ENCODE results near the gene CREB5.

CREB5 gene

DNA sequence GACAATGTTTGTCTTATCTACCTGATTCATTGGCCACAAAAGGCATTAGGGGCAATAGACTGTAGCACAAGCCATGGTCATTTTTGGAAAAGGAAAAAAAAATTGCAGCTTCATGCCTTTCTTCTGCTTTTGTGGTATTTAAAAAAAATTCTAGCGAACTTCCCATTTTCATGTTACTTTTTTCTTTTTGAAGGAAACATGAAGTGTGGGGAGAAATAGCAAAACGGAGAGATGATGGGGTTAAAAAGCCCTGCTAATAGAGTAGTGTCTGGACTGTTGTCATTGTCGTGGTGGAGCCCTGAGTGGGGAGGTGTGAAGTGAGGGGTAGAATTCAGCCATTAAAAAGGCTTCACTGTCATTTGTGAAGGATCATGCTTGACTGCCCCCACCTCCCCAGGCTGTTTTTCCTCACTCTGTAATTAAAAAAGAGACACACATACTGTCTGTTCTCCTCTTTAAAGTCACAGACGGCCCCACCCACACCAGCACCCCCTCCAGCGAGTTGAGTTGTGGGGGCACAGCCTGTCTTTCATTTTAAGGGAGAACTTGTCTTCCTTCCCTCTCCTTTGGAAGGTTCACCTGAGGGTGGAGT lies 272.4 kb downstream of the CREB5 start:
- H3K4me3 ChIP-seq (ENCODE audit: low read depth, low read length): no peak overlapping the region
- H3K9me3 ChIP-seq (ENCODE audit: control insufficient read depth, insufficient read depth, low read depth, low read length): no peaks in the 10 kb centered on the region
- peak overlapping the region; percentile 39 for H3K9ac ChIP-seq (ENCODE audit: low read length)
- no peaks in the 10 kb centered on the region for H3K36me3 ChIP-seq (ENCODE audit: control insufficient read depth, insufficient read depth, low read length)
- H3K27ac ChIP-seq (ENCODE audit: low read depth, low read length): peak overlapping the region; percentile 3; the same call in 1 of the 2 replicates
- H3K4me1 ChIP-seq (ENCODE audit: control insufficient read depth, insufficient read depth, low read length): peaks cover 33% of the 10 kb centered on the region
- no peaks in the 10 kb centered on the region for H3K27me3 ChIP-seq (ENCODE audit: control insufficient read depth, insufficient read depth, low read length)

DNA sequence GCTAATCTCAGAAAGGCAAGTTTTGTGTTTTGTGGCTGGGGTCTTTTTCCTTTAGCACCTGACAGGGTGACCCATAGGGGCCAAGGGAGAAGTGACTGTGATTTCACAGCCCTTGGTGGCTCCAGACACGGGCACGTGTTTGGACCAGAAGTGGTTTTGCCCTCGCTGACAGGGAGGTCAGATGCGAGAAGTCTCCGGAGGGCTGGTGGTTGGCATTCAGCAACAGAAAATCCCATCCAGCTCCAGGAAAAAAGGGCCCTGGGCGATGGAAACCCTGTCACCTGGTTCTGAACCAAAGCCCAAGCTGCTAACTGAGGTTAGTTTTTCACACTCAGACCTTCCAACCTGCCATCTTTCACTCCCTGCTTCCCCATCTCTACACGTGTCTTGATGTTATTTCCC lies 272.9 kb downstream of the CREB5 start:
- H3K4me1 ChIP-seq (ENCODE audit: control insufficient read depth, insufficient read depth, low read length): peaks cover 33% of the 10 kb centered on the region
- no peaks in the 10 kb centered on the region for H3K36me3 ChIP-seq (ENCODE audit: control insufficient read depth, insufficient read depth, low read length)
- peak overlapping the region; percentile 39 for H3K9ac ChIP-seq (ENCODE audit: low read length)
- peak overlapping the region; percentile 3; the same call in 1 of the 2 replicates for H3K27ac ChIP-seq (ENCODE audit: low read depth, low read length)
- H3K9me3 ChIP-seq (ENCODE audit: control insufficient read depth, insufficient read depth, low read depth, low read length): no peaks in the 10 kb centered on the region
- H3K4me3 ChIP-seq (ENCODE audit: low read depth, low read length): peak overlapping the region; percentile 57; the same call in 1 of the 2 replicates
- no peaks in the 10 kb centered on the region for H3K27me3 ChIP-seq (ENCODE audit: control insufficient read depth, insufficient read depth, low read length)

DNA sequence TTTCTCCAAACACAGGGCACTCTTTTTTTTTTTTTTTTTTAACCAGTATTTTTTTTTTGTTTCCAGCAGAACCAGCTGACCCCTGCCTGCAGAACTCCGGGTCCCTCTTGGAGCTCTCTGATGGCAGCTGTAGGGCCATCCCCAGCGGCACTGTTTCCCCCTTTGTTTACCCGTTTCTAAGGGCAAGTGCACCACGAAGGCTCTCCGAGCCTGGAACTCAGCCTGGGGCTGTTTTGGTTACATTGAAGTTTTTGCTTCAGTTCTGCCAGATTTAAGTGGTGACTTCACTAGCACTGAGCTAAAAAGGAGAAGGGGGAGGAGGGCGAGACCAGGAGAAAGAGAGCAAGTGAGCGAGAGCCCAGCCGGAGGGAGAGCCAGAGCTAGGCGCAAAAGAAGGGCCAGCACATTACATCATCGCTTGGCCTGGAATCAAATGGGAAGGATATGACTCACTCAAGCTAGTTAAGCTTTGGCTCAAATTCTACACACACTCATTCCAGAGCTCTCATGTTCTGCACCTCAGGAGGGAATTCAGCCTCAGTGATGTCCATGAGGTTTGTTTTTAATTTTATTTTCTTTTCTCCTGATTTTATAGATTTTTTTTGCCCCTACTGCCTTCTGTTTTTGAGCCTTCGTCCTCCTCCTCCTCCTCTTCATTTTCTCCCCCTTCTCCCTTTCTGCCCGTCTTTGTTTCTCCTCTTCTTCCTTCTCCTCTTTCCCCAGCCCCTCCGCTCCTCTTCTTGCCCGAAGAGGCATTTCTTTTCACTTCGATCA lies 273.5 kb downstream of the CREB5 start:
- no peaks in the 10 kb centered on the region for H3K36me3 ChIP-seq (ENCODE audit: control insufficient read depth, insufficient read depth, low read length)
- H3K9ac ChIP-seq (ENCODE audit: low read length): peak overlapping the region; percentile 82
- peak overlapping the region; percentile 94 for H3K27ac ChIP-seq (ENCODE audit: low read depth, low read length)
- H3K4me1 ChIP-seq (ENCODE audit: control insufficient read depth, insufficient read depth, low read length): peaks cover 33% of the 10 kb centered on the region
- H3K27me3 ChIP-seq (ENCODE audit: control insufficient read depth, insufficient read depth, low read length): no peaks in the 10 kb centered on the region
- peak overlapping the region; percentile 57 for H3K4me3 ChIP-seq (ENCODE audit: low read depth, low read length)
- H3K9me3 ChIP-seq (ENCODE audit: control insufficient read depth, insufficient read depth, low read depth, low read length): no peaks in the 10 kb centered on the region

DNA sequence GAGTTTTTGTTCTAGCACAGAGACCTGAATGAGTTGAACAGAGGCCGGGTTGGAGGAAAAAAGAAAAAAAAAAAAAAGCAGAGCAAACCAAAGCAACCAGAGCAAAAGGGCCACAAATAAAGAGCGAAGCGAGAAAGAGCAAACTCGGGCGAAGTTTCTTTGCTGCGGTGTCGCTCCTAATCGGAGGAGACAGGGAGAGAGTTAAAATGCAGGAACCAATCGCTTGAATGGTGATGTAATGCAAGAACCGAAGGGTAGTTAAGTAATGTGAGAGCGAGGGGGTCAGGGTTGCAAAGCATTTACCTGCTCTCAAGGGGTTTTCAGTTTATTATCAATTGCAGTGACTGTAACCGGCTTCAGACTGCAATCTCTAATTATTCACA lies 274.1 kb downstream of the CREB5 start:
- no peaks in the 10 kb centered on the region for H3K27me3 ChIP-seq (ENCODE audit: control insufficient read depth, insufficient read depth, low read length)
- no peaks in the 10 kb centered on the region for H3K36me3 ChIP-seq (ENCODE audit: control insufficient read depth, insufficient read depth, low read length)
- no peaks in the 10 kb centered on the region for H3K9me3 ChIP-seq (ENCODE audit: control insufficient read depth, insufficient read depth, low read depth, low read length)
- peak overlapping the region; percentile 82 for H3K9ac ChIP-seq (ENCODE audit: low read length)
- H3K4me1 ChIP-seq (ENCODE audit: control insufficient read depth, insufficient read depth, low read length): peaks cover 33% of the 10 kb centered on the region
- peak overlapping the region; percentile 57 for H3K4me3 ChIP-seq (ENCODE audit: low read depth, low read length)
- H3K27ac ChIP-seq (ENCODE audit: low read depth, low read length): peak overlapping the region; percentile 94

DNA sequence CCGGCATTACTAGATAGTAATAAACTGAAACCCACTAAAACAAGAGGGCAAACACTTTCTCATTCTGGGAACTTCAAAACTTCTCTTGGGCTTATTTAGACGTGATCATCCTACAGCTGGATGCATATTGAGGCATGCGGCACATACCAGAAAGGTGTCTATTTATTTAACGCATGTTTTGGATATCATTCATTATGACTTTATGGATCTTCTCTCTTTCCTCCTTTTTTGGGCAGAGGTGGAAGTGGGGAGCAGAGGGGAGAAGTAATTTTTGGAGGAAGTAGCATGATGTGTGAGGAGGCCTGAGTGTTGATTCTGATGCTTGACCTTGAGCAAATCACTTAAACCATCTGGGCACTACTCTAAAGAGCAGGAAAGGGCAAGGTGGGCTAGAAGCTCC lies 275.2 kb downstream of the CREB5 start:
- Histone ChIP-seq H3K4me1 (ENCODE audit: control insufficient read depth, insufficient read depth, low read length) (peaks cover 29% of the 10 kb centered on the region), H3K9me3 (ENCODE audit: control insufficient read depth, insufficient read depth, low read depth, low read length) (no peaks in the 10 kb centered on the region), H3K27me3 (ENCODE audit: control insufficient read depth, insufficient read depth, low read length) (no peaks in the 10 kb centered on the region), H3K9ac (ENCODE audit: low read length) (no peak overlapping the region), H3K4me3 (ENCODE audit: low read depth, low read length) (peak overlapping the region; percentile 57), H3K36me3 (ENCODE audit: control insufficient read depth, insufficient read depth, low read length) (no peaks in the 10 kb centered on the region), H3K27ac (ENCODE audit: low read depth, low read length) (no peak overlapping the region)

DNA sequence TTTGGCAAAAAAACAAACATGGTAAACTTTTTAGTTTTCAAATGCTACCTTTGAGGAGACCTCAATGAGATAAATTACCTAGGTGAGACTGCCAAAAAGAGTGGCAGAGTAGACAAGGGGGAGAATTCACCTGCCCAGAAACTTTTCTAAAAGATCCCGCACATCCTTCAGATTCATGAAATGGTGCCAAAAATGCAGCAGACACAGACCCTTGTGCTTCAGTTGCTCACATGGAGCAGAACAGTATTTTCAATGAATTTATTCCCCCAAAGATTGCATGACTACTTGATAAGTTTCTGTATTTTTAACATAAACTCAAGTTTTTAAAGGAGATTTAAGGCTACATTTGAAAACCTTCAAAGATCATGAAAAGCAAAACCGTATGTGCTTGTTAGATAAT lies 275.9 kb downstream of the CREB5 start:
- peaks cover 25% of the 10 kb centered on the region for H3K4me1 ChIP-seq (ENCODE audit: control insufficient read depth, insufficient read depth, low read length)
- no peak overlapping the region for H3K27ac ChIP-seq (ENCODE audit: low read depth, low read length)
- H3K4me3 ChIP-seq (ENCODE audit: low read depth, low read length): no peak overlapping the region
- no peaks in the 10 kb centered on the region for H3K36me3 ChIP-seq (ENCODE audit: control insufficient read depth, insufficient read depth, low read length)
- no peak overlapping the region for H3K9ac ChIP-seq (ENCODE audit: low read length)
- no peaks in the 10 kb centered on the region for H3K9me3 ChIP-seq (ENCODE audit: control insufficient read depth, insufficient read depth, low read depth, low read length)
- H3K27me3 ChIP-seq (ENCODE audit: control insufficient read depth, insufficient read depth, low read length): no peaks in the 10 kb centered on the region

DNA sequence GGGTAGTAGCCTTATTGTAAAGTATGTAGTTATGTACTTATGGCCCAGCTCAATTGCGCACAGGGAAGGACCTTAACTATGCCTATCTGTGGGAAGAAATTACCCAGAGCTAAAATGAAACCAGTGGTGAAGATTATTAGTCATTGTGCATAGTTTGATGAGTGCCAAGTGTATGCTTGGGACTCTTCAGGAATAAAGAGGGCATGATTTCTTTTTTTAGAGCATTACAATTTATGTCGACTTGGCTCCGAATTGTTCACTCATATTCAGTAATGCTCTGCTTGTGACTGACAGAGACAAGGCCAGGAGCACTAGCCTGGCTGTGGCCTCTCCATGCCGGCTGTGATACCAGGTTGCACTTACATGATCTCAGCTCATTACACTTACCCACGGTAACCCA lies 276.3 kb downstream of the CREB5 start:
- H3K9me3 ChIP-seq (ENCODE audit: control insufficient read depth, insufficient read depth, low read depth, low read length): no peaks in the 10 kb centered on the region
- H3K4me3 ChIP-seq (ENCODE audit: low read depth, low read length): no peak overlapping the region
- H3K36me3 ChIP-seq (ENCODE audit: control insufficient read depth, insufficient read depth, low read length): no peaks in the 10 kb centered on the region
- peaks cover 25% of the 10 kb centered on the region for H3K4me1 ChIP-seq (ENCODE audit: control insufficient read depth, insufficient read depth, low read length)
- H3K27me3 ChIP-seq (ENCODE audit: control insufficient read depth, insufficient read depth, low read length): no peaks in the 10 kb centered on the region
- no peak overlapping the region for H3K9ac ChIP-seq (ENCODE audit: low read length)
- H3K27ac ChIP-seq (ENCODE audit: low read depth, low read length): no peak overlapping the region

DNA sequence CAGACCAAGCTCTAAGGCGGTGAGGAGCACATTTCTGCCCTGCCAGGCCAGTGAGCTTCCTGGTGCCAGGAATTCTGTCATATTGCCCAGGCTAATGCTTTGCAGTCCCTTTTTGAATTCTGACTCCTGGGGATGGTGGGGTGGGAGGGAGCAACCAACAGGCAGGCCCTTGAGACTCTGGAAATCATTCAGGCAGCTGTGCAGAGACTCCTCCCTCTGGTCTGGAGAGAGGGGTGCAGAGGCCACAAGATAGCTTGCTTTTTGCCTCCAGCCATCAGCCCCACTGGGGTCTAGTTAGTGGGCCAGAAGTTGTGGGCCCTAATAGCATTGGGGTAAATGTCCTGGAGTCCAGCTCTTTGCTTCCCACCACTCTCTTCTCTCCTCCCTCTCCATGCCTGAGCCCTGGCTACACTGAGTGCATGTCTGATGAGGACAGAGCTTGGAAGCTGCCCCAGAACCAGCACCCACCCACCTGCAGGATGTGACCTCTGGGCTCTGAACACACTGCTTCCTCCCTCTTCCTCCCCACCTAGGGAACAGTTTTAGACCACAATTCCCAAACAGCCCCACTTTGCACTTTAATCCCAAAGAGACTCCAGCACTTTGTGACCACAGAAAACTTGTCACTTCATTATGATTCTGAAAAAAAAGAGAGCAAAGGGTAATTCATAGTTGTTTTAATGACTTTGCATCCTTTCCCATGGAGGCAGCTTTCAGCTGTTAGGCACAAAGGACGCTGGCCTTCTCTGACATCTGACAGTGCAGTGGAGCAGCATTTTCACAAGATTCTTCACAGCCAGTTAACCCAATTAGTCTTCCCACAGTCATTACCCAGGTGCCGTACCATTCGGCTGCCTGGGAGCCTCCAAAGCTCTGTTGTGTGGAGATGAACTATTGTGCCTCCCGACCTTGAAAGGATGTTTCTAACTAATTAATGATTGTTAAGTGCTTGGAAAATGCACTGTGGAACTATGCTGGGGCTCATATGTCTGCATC lies 283.3 kb downstream of the CREB5 start:
- Histone ChIP-seq H3K36me3 (ENCODE audit: control insufficient read depth, insufficient read depth, low read length) (no peaks in the 10 kb centered on the region), H3K27me3 (ENCODE audit: control insufficient read depth, insufficient read depth, low read length) (no peaks in the 10 kb centered on the region), H3K4me3 (ENCODE audit: low read depth, low read length) (no peak overlapping the region), H3K4me1 (ENCODE audit: control insufficient read depth, insufficient read depth, low read length) (peaks cover 12% of the 10 kb centered on the region; the same call in 1 of the 2 replicates), H3K27ac (ENCODE audit: low read depth, low read length) (no peak overlapping the region), H3K9ac (ENCODE audit: low read length) (no peak overlapping the region), H3K9me3 (ENCODE audit: control insufficient read depth, insufficient read depth, low read depth, low read length) (no peaks in the 10 kb centered on the region)

DNA sequence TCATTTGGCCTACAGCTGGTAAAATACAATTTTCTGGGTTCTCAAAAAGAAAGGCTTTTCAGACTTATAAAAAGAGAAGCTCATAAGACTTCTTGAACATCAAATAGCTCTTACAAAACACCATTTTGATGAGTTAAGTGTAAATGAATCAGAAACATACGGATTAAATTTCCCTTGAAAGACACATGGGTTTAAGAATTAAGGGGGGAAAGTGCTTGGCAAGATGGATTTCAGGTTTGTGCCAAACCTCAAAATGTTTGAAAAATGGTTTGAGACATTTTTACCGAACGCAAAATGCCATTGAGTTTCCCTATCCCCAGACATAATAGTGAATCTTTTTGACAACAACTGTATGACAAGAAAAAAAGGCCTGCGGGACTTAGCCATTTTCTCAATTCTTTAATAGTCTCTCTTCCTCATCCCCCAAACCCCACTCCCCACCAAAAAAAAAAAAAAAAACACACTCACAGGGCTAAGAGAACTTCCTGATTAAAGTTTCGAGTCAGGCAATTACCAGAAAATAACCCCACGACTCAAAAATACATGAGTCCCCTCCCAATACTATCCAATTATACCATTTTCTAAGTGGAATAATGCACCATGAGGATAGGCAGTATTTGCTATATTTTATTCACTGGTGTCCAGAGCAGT lies 285.7 kb downstream of the CREB5 start:
- H3K9ac ChIP-seq (ENCODE audit: low read length): no peak overlapping the region
- no peaks in the 10 kb centered on the region for H3K36me3 ChIP-seq (ENCODE audit: control insufficient read depth, insufficient read depth, low read length)
- H3K4me3 ChIP-seq (ENCODE audit: low read depth, low read length): no peak overlapping the region
- H3K27me3 ChIP-seq (ENCODE audit: control insufficient read depth, insufficient read depth, low read length): no peaks in the 10 kb centered on the region
- no peak overlapping the region for H3K27ac ChIP-seq (ENCODE audit: low read depth, low read length)
- H3K4me1 ChIP-seq (ENCODE audit: control insufficient read depth, insufficient read depth, low read length): peaks cover 12% of the 10 kb centered on the region
- no peaks in the 10 kb centered on the region for H3K9me3 ChIP-seq (ENCODE audit: control insufficient read depth, insufficient read depth, low read depth, low read length)

DNA sequence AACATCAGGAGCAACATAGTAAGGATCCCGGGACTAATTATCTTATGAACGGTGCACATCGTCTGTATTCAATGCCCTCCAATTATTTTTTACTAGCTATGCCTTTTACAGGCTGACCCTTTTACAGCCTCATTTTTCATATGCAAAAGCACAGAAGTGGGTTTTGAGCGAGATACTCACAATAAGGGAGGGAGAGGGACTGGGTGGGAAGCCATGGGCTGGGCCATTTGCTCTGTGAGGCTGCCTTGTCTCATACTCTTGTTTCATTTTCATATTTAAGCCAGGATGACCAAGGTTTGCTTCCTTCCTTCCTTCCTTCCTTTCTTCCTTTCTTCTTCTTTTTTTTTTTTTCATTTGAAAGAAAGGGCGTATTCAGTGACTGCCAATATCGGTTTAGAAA lies 286.5 kb downstream of the CREB5 start:
- peaks cover 12% of the 10 kb centered on the region for H3K4me1 ChIP-seq (ENCODE audit: control insufficient read depth, insufficient read depth, low read length)
- H3K27me3 ChIP-seq (ENCODE audit: control insufficient read depth, insufficient read depth, low read length): no peaks in the 10 kb centered on the region
- 0 out of 2 replicates have a peak, but pooled peaks cover 2% of the 10 kb centered on the region for H3K9me3 ChIP-seq (ENCODE audit: control insufficient read depth, insufficient read depth, low read depth, low read length)
- no peaks in the 10 kb centered on the region; the same call in 1 of the 2 replicates for H3K36me3 ChIP-seq (ENCODE audit: control insufficient read depth, insufficient read depth, low read length)
- no peak overlapping the region for H3K4me3 ChIP-seq (ENCODE audit: low read depth, low read length)
- no peak overlapping the region for H3K27ac ChIP-seq (ENCODE audit: low read depth, low read length)
- no peak overlapping the region for H3K9ac ChIP-seq (ENCODE audit: low read length)

Data from HUES6 (cell line).